Neuronal stem cell (in vitro differentiated cells): ENCODE measurements around the gene AIG1.

Experiments used
- DNase-seq: peaks from one replicate; pipeline ENCODE4 v3.0.0-alpha.2; 2013; ENCODE audit warnings: low spot score
- H2AFZ ChIP-seq: one replicate; pipeline ENCODE4 v1.6.1; 2013; ENCODE audit warnings: mild to moderate bottlenecking, low read length, inconsistent platforms
- H2AK5ac ChIP-seq: 2 replicates; pipeline ENCODE4 v1.6.1; 2013; ENCODE audit warnings: low read depth, mild to moderate bottlenecking, inconsistent platforms, low read length, moderate library complexity, mixed read lengths
- H2BK120ac ChIP-seq: 2 replicates; pipeline ENCODE4 v1.6.1; 2013; ENCODE audit warnings: low read depth, mild to moderate bottlenecking, inconsistent platforms, low read length, moderate library complexity, mixed read lengths
- H2BK12ac ChIP-seq: one replicate; pipeline ENCODE4 v1.6.1; 2013; ENCODE audit warnings: low read length, inconsistent platforms
- H2BK15ac ChIP-seq: 2 replicates; pipeline ENCODE4 v1.6.1; 2013; ENCODE audit warnings: mild to moderate bottlenecking, low read length, inconsistent platforms, mixed read lengths
- H2BK5ac ChIP-seq: one replicate; pipeline ENCODE4 v1.6.1; 2013; ENCODE audit warnings: inconsistent platforms, mild to moderate bottlenecking, low read length, moderate library complexity
- H3K14ac ChIP-seq: one replicate; pipeline ENCODE4 v1.6.1; 2013; ENCODE audit warnings: low read length, inconsistent platforms
- H3K18ac ChIP-seq: 2 replicates; pipeline ENCODE4 v1.6.1; 2013; ENCODE audit warnings: low read length, inconsistent platforms
- H3K23ac ChIP-seq: 2 replicates; pipeline ENCODE4 v1.6.1; 2013; ENCODE audit warnings: low read depth, mild to moderate bottlenecking, mixed read lengths, low read length, inconsistent platforms; ENCODE audit not compliant: poor library complexity
- H3K27ac ChIP-seq: replicated peaks from 3 replicates; pipeline ENCODE4 v1.5.1; 2013; ENCODE audit warnings: low read length, inconsistent platforms
- H3K27me3 ChIP-seq, 3 experiments: 2 replicates each; pipeline ENCODE4 v1.6.1; 2013; ENCODE audit warnings: low read length in 3 of 3, mild to moderate bottlenecking in 2 of 3, inconsistent platforms in 1 of 3, low read depth in 1 of 3, mixed read lengths in 1 of 3, moderate library complexity in 1 of 3; ENCODE audit not compliant: control insufficient read depth in 3 of 3, insufficient read depth in 3 of 3
- H3K36me3 ChIP-seq, 2 donors: replicated peaks in 1 of 2; 2 replicates each; pipeline ENCODE4 v1.6.1; 2013; ENCODE audit warnings: low read length in 2 of 2; ENCODE audit not compliant: control insufficient read depth in 2 of 2, insufficient read depth in 2 of 2
- H3K4ac ChIP-seq: 2 replicates; pipeline ENCODE4 v1.6.1; 2013; ENCODE audit warnings: inconsistent platforms, mild to moderate bottlenecking, low read length, moderate library complexity
- H3K4me1 ChIP-seq, 2 donors: 1 replicate in 1 of 2; 2 replicates in 1 of 2; pipeline ENCODE4 v1.6.1; 2013; ENCODE audit warnings: low read length in 2 of 2, low read depth in 1 of 2; ENCODE audit not compliant: control insufficient read depth in 2 of 2, insufficient read depth in 1 of 2
- H3K4me2 ChIP-seq: one replicate; pipeline ENCODE4 v1.6.1; 2013; ENCODE audit warnings: mild to moderate bottlenecking, low read length, inconsistent platforms; ENCODE audit not compliant: insufficient read depth, poor library complexity, severe bottlenecking
- H3K4me3 ChIP-seq, 2 donors: 2 replicates each; pipeline ENCODE4 v1.5.1; 2013; ENCODE audit warnings: low read length in 2 of 2, mild to moderate bottlenecking in 2 of 2, inconsistent platforms in 1 of 2, moderate library complexity in 1 of 2
- H3K79me1 ChIP-seq: one replicate; pipeline ENCODE4 v1.6.1; 2013; ENCODE audit warnings: low read depth, mild to moderate bottlenecking, inconsistent platforms, low read length, moderate library complexity
- H3K9ac ChIP-seq: one replicate; pipeline ENCODE4 v1.6.1; 2013; ENCODE audit warnings: mild to moderate bottlenecking, low read depth, low read length, inconsistent platforms; ENCODE audit not compliant: poor library complexity
- H3K9me3 ChIP-seq, 2 donors: replicated peaks in 1 of 2; 2 replicates each; pipeline versions ENCODE3 to v1.6.1; 2013; ENCODE audit warnings: low read length in 2 of 2, mild to moderate bottlenecking in 2 of 2, inconsistent platforms in 1 of 2, low read depth in 1 of 2, mixed read lengths in 1 of 2, moderate library complexity in 1 of 2; ENCODE audit not compliant: control insufficient read depth in 2 of 2, insufficient read depth in 1 of 2
- H4K8ac ChIP-seq: one replicate; pipeline ENCODE4 v1.6.1; 2013; ENCODE audit warnings: low read depth, mild to moderate bottlenecking, inconsistent platforms, low read length, moderate library complexity
- H4K91ac ChIP-seq: one replicate; pipeline ENCODE4 v1.6.1; 2013; ENCODE audit warnings: low read length, low read depth, mild to moderate bottlenecking, inconsistent platforms; ENCODE audit not compliant: poor library complexity
- WGBS, 2 donors: extraction: QIAGEN DNeasy Blood & Tissue Kit; methylation state at CpG; one replicate each; pipeline ENCODE4 v1.1.7; 2013; ENCODE audit warnings: missing lambda C conversion rate in 2 of 2, mixed read lengths in 1 of 2; ENCODE audit not compliant: insufficient read length in 2 of 2, insufficient replicate concordance in 1 of 2; ENCODE audit errors: extremely low coverage in 2 of 2; 5-methylcytosine and 5-hydroxymethylcytosine counted together

The AIG1 gene

GRCh38 chr6:143252961-143253360 is 192.3 kb downstream of the AIG1 start:
- no peaks in the 10 kb centered on the region for H3K79me1 ChIP-seq
- no peaks in the 10 kb centered on the region for H3K27me3 ChIP-seq
- no peak overlapping the region for H4K8ac ChIP-seq
- no peak overlapping the region for H2AK5ac ChIP-seq
- no peaks in the 10 kb centered on the region for H3K9me3 ChIP-seq
- H3K27ac ChIP-seq = no peak overlapping the region
- no peaks in the 10 kb centered on the region for H3K4me1 ChIP-seq
- no peak overlapping the region for H2BK12ac ChIP-seq
- no peak overlapping the region for H3K4me3 ChIP-seq
- H2BK5ac ChIP-seq = no peak overlapping the region
- DNase-seq = no peak
- no peak overlapping the region for H2AFZ ChIP-seq
- no peak overlapping the region for H3K14ac ChIP-seq
- no peak overlapping the region for H3K4ac ChIP-seq
- H2BK120ac ChIP-seq = no peak overlapping the region
- H3K36me3 ChIP-seq = no peaks in the 10 kb centered on the region
- no peak overlapping the region for H3K23ac ChIP-seq
- no peak overlapping the region for H2BK15ac ChIP-seq
- no CpG with 5 or more reads among the region's 6 CpGs for WGBS, 2 donors
- H3K4me2 ChIP-seq = no peak overlapping the region
- no peak overlapping the region for H4K91ac ChIP-seq
- no peak overlapping the region for H3K18ac ChIP-seq
- H3K9ac ChIP-seq = no peak overlapping the region

DNA sequence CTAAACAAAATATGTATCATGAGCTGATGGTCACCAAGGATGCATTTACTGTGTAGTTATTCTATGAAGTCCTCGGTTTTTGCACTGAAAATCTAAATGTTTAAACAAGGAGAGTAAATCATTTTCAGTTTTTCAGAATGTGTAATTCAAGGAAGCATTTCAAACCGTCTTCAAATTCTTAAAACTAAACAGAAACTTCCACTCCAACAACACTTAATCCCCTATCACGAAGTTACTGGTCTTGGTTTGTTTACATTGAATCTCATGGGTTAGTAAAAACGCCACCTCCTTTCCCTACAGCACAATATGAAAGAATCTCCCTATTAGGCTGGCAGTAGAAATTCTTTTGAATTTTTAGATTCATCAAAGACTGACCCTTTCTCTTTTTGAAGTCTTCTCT is 192.9 kb downstream of the AIG1 start:
- no peak overlapping the region for H3K27ac ChIP-seq
- H2BK12ac ChIP-seq = no peak overlapping the region
- no peak overlapping the region for H2BK120ac ChIP-seq
- WGBS, 2 donors = no CpG with 5 or more reads among the region's 4 CpGs
- H3K36me3 ChIP-seq = no peaks in the 10 kb centered on the region
- no peak overlapping the region for H2AFZ ChIP-seq
- no peak overlapping the region for H3K4ac ChIP-seq
- no peak overlapping the region for H2BK5ac ChIP-seq
- no peak overlapping the region for H3K4me2 ChIP-seq
- no peak overlapping the region for H3K14ac ChIP-seq
- H3K4me1 ChIP-seq = no peaks in the 10 kb centered on the region
- H4K91ac ChIP-seq = no peak overlapping the region
- H3K4me3 ChIP-seq = no peak overlapping the region
- no peak overlapping the region for H4K8ac ChIP-seq
- DNase-seq = no peak
- no peak overlapping the region for H3K9ac ChIP-seq
- H2AK5ac ChIP-seq = no peak overlapping the region
- no peaks in the 10 kb centered on the region for H3K9me3 ChIP-seq
- H2BK15ac ChIP-seq = no peak overlapping the region
- H3K79me1 ChIP-seq = no peaks in the 10 kb centered on the region
- no peaks in the 10 kb centered on the region for H3K27me3 ChIP-seq
- no peak overlapping the region for H3K23ac ChIP-seq
- H3K18ac ChIP-seq = no peak overlapping the region

DNA sequence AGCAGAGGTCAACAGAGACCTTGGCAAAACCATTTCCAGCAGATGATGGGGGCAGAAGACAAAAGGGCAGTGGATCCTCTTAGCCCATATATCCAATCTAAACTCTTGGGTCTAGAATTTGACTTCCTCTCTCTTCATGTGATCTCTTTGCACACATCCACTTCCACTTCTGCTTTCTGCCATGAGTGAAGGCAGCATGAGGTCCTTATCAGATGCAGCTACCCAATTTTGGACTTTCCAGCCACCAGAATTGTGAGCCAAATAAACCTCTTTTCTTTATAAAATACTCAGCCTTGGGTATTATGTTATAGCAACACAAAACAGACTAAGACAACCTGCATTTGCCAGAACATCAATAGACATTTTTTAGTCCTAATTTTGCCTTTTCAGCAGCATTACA is 198.3 kb downstream of the AIG1 start:
- Histone ChIP-seq H2AFZ (no peak overlapping the region), H3K36me3 (no peaks in the 10 kb centered on the region), H3K4me1 (no peaks in the 10 kb centered on the region), H4K91ac (no peak overlapping the region), H2BK15ac (no peak overlapping the region), H2BK5ac (no peak overlapping the region), H3K9me3 (peaks cover 0 to 6% of the 10 kb centered on the region in 2 donors), H3K18ac (no peak overlapping the region), H4K8ac (no peak overlapping the region), H3K14ac (no peak overlapping the region), H3K23ac (no peak overlapping the region), H3K4me3 (no peak overlapping the region), H3K9ac (no peak overlapping the region), H3K27me3 (no peaks in the 10 kb centered on the region), H2BK120ac (no peak overlapping the region), H3K79me1 (no peaks in the 10 kb centered on the region), H2AK5ac (no peak overlapping the region), H3K4me2 (no peak overlapping the region), H3K27ac (no peak overlapping the region), H2BK12ac (no peak overlapping the region), H3K4ac (no peak overlapping the region)
- DNase-seq = no peak

DNA sequence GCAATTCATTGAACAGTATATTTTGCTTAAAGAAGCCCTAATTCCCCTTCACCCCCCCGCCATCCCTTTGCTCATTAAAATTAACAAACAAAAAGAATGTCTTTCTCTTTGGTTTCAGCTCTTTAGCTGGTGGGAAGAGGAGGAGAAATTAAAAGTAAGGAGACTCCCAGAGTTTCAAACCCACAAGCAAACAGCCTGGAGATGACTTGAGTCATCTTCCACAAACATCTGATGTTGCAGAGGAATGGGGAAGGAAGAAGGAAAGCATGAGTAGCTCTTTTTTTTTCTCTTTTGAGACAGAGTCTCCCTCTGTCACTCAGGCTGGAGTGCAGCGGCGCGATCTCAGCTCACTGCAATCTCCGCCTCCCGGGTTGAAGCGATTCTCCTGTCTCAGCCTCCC is 200.2 kb downstream of the AIG1 start:
- H3K9me3 ChIP-seq = peaks cover 0 to 6% of the 10 kb centered on the region in 2 donors
- H3K14ac ChIP-seq = no peak overlapping the region
- WGBS, 2 donors = no CpG with 5 or more reads among the region's 7 CpGs
- no peaks in the 10 kb centered on the region for H3K79me1 ChIP-seq
- no peak overlapping the region for H3K27ac ChIP-seq
- no peaks in the 10 kb centered on the region for H3K36me3 ChIP-seq
- no peak overlapping the region for H2BK12ac ChIP-seq
- no peak overlapping the region for H3K4me3 ChIP-seq
- no peak overlapping the region for H3K18ac ChIP-seq
- H2AFZ ChIP-seq = no peak overlapping the region
- DNase-seq = no peak
- H3K27me3 ChIP-seq = no peaks in the 10 kb centered on the region
- H4K91ac ChIP-seq = no peak overlapping the region
- H4K8ac ChIP-seq = no peak overlapping the region
- no peak overlapping the region for H3K23ac ChIP-seq
- H2AK5ac ChIP-seq = no peak overlapping the region
- no peak overlapping the region for H2BK15ac ChIP-seq
- no peak overlapping the region for H3K9ac ChIP-seq
- H2BK5ac ChIP-seq = no peak overlapping the region
- H3K4me2 ChIP-seq = no peak overlapping the region
- no peak overlapping the region for H2BK120ac ChIP-seq
- H3K4me1 ChIP-seq = peaks cover 0 to 2% of the 10 kb centered on the region in 2 donors
- no peak overlapping the region for H3K4ac ChIP-seq
